ENCODE results near the gene LRTM1.

The LRTM1 gene

GRCh38 chr3:54892168-54892567 is 35.7 kb downstream of the LRTM1 start:
- no peak for DNase-seq (ENCODE audit: low read depth)

DNA sequence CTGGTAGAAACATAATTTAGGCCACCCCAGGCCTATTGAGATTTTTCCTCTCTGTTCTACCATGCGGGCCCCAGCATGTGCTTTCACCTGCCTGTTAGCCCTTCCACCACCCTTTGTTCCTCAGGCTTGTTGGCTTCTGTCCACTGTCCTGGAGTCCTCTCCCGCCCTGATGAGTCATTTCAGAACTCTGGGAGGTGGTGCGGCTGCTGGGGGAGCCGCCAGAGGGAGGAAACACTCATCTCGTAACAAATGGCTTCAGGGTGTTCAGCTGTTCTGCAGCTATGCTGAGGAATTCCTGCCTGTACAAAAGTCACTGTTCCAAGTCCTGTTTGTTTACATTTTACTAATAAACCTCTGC is 36.3 kb downstream of the LRTM1 start:
- DNase-seq (ENCODE audit: low read depth), result no peak

DNA sequence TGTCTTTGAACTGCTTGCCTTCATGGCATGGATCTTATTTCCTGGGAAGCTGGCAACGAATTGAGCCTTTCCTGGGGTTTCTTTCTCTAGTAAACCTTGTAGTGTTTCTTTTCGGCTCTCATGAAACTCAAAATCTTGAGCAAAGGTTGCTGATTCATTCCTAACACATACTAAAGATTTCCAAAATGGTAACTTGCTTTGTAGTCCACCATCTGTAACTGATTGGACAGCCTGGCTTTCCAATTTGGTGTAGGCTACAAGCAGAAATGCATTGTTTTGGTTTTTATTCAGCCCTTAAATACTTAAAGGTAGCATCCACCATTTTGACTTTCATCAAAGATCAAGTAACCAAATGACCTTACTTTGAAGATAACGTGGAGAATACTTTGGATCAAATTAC is 38.1 kb downstream of the LRTM1 start:
- DNase-seq (ENCODE audit: low read depth), result no peak

DNA sequence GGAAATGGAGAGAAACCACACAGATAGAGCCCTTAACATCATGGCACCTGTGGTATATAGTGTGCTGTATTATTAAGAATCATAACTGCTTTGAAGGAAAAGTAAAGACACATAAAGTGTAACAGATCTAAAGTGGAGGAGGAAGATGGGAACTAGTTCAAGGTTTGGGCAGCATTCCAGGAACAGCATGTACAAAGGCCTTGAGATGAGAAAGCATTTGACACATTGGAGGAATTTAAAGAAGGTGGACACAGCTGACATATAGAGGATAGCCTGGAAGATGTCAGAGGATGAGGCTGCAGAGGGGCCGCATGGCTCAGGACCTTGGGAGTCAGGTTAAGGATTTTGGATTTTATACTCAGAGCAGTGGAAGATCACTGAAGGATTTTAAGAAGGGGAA is 39.0 kb downstream of the LRTM1 start:
- no peak for DNase-seq (ENCODE audit: low read depth)

DNA sequence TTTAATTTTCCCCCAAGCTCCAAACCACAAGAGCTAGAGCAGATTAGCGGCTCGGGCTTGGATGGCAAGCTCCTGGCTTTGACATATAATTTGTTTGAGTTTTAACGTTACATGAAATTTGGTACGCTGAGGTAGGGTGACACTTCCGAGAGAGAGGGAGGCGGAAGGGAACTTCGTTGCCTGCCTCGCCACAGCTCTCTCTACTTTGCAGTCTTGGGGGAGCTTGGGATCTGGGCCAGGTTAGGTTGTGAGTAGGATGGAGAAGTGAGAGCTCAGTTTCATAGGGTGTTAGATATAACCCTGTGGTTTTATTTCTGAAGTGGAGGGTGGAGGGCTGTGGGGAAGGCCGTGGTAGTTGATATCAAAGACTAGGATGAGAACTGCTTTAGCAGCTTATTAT is 39.7 kb downstream of the LRTM1 start:
- no peak for DNase-seq (ENCODE audit: low read depth)

DNA sequence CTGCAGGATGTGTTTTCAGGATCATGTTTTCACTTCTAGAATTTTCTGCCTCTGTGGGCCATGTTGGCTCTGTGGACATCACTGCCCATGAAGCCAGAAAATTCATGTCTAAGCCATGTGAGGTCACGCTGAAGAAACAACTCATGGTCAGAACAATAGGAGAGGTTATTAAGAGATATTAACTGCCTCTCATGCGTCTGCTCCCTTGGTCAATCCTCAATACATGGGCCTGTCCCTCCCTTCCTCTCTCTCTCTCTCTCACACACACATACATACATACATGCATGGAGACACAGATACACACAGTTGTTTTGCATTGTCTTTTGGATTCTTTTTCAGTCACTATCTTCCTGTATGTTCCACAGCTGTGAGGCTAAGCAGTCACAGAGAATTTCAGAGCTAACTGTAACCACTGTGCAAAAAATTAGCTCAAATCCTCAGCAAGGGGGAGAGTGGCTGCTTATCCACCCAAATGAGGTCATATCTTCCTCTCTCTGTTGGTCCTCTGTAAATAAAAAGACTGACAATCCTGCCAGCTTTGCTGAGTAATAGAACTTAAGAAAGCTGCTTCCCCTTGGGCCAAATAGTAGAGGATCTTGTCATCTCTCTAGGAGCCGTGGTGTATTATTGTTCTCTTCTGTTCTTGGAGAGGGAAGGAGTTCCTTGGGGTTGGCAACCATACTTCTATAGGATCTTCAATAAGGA is 45.6 kb downstream of the LRTM1 start:
- no peak for DNase-seq (ENCODE audit: low read depth)

DNA sequence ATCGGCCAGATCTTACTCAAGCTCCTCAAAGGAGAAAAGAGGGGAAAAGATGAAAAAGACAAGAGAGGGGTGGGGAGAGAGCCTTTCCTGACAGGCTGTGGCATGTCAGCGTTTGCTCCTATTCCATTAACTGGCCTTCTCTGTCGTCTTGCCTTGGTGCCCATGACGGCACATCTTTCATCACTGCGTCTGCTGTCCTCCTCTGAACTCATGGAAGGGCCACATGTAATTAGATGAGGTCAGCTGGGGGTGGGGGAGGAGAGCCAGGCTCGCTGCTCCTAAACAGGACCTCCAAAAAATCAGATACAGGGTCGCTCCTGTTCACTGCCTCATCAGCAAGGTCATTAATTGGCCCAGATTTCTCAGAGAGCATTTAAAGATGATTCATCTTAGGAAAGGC is 49.7 kb downstream of the LRTM1 start:
- no peak for DNase-seq (ENCODE audit: low read depth)

GRCh38 chr3:54877730-54878129 is 50.1 kb downstream of the LRTM1 start:
- DNase-seq (ENCODE audit: low read depth), result no peak

- DNase-seq (ENCODE audit: low read depth), result no peak
Measured at GRCh38 chr3:54876694-54877093, 51.2 kb downstream of the LRTM1 start.

DNA sequence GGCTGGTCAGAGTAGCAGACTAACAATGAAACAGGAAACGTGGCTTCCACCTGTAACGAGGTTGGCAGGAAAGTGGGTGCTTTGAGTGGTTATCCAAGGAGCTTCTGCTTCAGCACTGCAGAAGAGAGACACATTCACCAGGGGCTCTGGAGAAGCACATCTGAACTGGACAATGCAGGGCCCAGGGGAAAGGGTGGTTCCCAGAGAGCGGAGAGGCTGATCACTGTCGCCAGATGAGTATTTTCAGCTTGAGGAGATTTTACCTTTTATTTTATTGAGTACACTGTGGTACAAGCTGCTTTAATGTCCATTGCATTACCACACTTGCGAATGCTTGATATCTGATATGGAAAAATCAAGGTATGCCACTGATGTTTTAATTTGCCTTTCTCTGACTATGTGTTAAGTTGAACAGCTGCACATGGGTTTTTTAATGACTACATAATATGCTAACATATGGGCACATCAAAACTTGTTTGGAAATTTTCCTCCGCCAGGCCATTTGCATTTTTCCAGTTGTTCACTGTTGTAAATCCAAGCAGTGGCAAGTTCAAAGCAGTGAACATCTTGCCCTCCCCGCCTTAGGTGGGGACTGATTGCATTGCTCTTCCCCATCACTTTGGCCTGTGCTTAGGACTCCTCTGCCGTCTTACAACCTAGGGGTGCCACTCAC is 52.1 kb downstream of the LRTM1 start:
- no peak for DNase-seq (ENCODE audit: low read depth)

DNA sequence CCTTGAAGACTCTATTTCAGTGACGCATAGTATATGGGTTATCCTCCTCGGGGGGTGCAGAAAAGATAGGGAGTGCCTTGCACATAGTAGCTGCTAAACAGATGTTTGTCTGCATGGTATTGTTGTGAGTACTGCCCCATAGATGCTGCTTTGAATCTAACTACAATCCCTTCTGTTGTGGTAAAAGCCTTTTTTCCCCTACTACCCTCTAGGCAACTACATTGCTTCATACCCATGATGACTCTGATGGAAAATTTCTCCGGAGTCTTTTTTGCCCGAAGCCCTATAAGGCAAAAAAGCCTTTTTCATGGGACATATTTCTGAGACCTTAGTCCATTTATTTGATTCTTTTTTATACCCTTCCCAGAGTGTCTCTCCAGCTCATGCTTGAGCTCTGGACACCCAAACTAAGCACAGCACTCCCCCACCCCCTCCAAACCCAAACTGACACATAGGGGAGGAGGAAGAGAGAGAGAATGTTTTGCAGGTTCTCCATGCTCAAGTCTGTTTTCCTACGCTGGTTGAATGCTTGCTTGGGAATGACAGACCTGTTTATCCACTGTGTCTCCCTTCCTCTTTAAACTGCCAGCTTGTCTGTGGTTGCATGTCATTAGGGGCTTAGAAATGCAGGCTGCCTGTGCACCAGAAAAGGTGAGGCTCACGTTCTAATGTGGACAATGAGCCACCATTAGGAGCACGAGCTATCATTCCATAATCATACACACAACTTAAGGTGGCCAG is 52.9 kb downstream of the LRTM1 start:
- no peak for DNase-seq (ENCODE audit: low read depth)

- no peak for DNase-seq (ENCODE audit: low read depth)
Measured at GRCh38 chr3:54873059-54874010, 54.5 kb downstream of the LRTM1 start.

DNA sequence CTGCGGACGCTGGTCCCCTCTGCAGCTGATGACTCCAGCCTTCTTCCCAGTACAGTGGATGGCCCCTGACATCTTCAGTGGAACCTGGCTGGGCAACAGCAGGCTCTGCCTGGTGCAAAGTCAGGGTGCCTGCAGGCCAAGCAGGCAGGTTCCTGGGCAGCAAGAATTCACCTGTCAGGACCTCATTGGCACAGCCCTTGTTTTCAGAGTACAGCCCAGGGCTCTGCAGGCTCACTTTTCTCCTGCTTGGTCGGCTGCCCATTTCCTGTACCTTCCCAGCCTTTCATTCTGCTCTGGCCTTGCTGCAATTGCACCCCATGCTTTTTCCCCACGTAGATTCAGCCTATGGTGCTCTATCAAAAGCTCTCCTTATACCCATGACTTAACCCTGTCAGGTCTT is 56.0 kb downstream of the LRTM1 start:
- no peak for DNase-seq (ENCODE audit: low read depth)

- no peak for DNase-seq (ENCODE audit: low read depth)
Measured at GRCh38 chr3:54870423-54870822, 57.4 kb downstream of the LRTM1 start.

Data from stimulated activated CD8-positive, alpha-beta memory T cell treated with anti-CD3 and anti-CD28 coated beads, Interleukin-7, amount 100 ng/mL, for 24 hours (primary cell).